ENCODE measurements around the gene SPPL3.

DNA sequence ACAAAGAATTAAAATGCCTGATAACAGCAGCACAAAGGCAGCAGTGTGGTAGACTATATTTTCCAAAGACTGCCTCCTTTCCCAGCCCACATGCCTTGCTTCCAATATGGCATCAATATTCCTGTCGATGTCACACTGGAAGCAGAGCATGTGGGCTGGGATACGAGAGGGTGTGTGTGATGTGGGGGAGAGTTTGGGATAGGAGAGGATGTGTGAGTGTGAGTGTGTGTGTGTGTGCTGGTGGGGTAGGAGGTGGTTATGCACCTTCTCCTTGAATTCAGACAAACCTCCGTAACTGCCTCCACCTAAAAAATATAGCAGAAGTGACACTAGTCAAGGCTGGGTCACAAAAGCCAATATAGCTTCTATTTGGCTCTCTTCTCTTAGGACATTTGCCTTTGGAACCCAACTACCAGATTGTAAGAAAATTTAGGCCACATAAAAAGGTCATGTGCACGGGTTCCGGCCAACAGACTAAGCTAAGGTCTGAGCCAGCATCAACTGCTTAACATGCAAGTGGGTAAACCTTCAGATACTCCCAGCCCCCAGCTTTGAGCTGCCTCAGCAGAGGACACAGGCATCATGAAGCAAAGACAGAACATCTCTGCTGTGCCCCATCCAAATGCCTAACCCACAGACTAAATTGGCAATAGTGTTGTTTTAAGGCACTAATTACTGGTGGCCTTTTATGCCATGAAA is 29.5 kb downstream of the SPPL3 start:
- TF ChIP-seq CTCF (IDR thresholded peaks at IDR 0.05) (no peak), POLR2A (IDR thresholded peaks at IDR 0.05) (no peak)
